Mucosa of descending colon (tissue), 3 donors: Measurements from ENCODE around the gene DNAH11. TPM values are rescaled to one million over a fixed set of nuclear protein-coding genes. Genes with fewer than 3 reads are reported as not detected.
A peak's percentile ranks its signal among the peaks of the same experiment; 100 is the strongest.

ENCODE experiments used
- ATAC-seq: fragments of 200-7000 bp; cut with Tn5 transposase; one replicate; pipeline ENCODE4 v1.9.1; 2020; ENCODE audit warnings: mild to moderate bottlenecking, moderate library complexity
- DNase-seq, 3 donors: peaks; one replicate each; pipeline ENCODE4 v3.0.0-alpha.2; 2020
- H3K36me3 ChIP-seq: fragments of 200-600 bp; one replicate; pipeline ENCODE4 v1.8.0; 2021; ENCODE audit warnings: low read depth, mild to moderate bottlenecking
- H3K4me1 ChIP-seq: fragments of 200-600 bp; one replicate; pipeline ENCODE4 v1.8.0; 2021; ENCODE audit warnings: low read depth, mild to moderate bottlenecking
- H3K4me3 ChIP-seq: fragments of 200-600 bp; one replicate; pipeline ENCODE4 v1.8.0; 2021; ENCODE audit warnings: mild to moderate bottlenecking
- H3K9me3 ChIP-seq: fragments of 200-600 bp; one replicate; pipeline ENCODE4 v1.8.0; 2021; ENCODE audit warnings: mild to moderate bottlenecking
- CTCF ChIP-seq: fragments of 200-600 bp; IDR thresholded peaks from one replicate; pipeline ENCODE4 v1.8.0; 2022; ENCODE audit warnings: antibody characterized with exemption, mild to moderate bottlenecking
- intact Hi-C, 2 donors: fragments of 100-400 bp; cut with DNase I in 1 of 2; cut with micrococcal nuclease in 1 of 2; formaldehyde crosslinking; loops; one replicate each; pipeline versions ENCODE4 v1.11.0 to v1.11.1; 2022; cut with DNase I, micrococcal nuclease
- total RNA-seq, 3 donors: library from RNA; stranded (reverse); fragmentation: NEBNext Ultra II Directional in 2 of 3; extraction: Animal tissue kit (Norgen Biotek cat#: 25700) in 2 of 3; gene quantifications; one replicate each; pipeline versions ENCODE4 v1.2.1 to v1.2.4, GENCODE V29; 2021 to 2023
- donor health status: DM: no; HTN: no; CAD: no; lungs with moderate emphysema.
- donor health status: DM: no; HTN: no; CAD: no.
- donor health status: DM: no; HTN: yes; CAD: no.

Gene DNAH11
- total RNA-seq, 3 donors from 2014 or later: 0.02 to 0.47 (median 0.03) TPM

GRCh38 chr7:21886396-21886795 is 343.6 kb downstream of the DNAH11 start:
- intact Hi-C loops: no loop called here
- no peaks in the 10 kb centered on the region for H3K9me3 ChIP-seq
- no peak for TF ChIP-seq CTCF
- H3K36me3 ChIP-seq: no peaks in the 10 kb centered on the region
- no peaks in the 10 kb centered on the region for H3K4me1 ChIP-seq
- H3K4me3 ChIP-seq: no peak overlapping the region
- DNase-seq: no peak
- ATAC-seq: no peak

- Histone ChIP-seq H3K4me3 (no peak overlapping the region), H3K9me3 (no peaks in the 10 kb centered on the region), H3K36me3 (no peaks in the 10 kb centered on the region), H3K4me1 (no peaks in the 10 kb centered on the region)
- intact Hi-C loops: no loop called here
- no peak for ATAC-seq
- no peak for DNase-seq
- TF ChIP-seq CTCF: no peak
Observed at GRCh38 chr7:21887353-21887752, 344.5 kb downstream of the DNAH11 start.

- ATAC-seq: no peak
- H3K4me3 ChIP-seq: no peak overlapping the region
Observed at GRCh38 chr7:21887779-21888178, 344.9 kb downstream of the DNAH11 start.

GRCh38 chr7:21891291-21891690 is 348.5 kb downstream of the DNAH11 start:
- no peaks in the 10 kb centered on the region for H3K36me3 ChIP-seq
- TF ChIP-seq CTCF: no peak
- no peak for ATAC-seq
- no peak overlapping the region for H3K4me3 ChIP-seq
- H3K4me1 ChIP-seq: no peaks in the 10 kb centered on the region
- no peak for DNase-seq
- no peaks in the 10 kb centered on the region for H3K9me3 ChIP-seq
- intact Hi-C loops: no loop called here

More at GRCh38 chr7:21887779-21888178, 344.9 kb downstream of the DNAH11 start:
- intact Hi-C loops: no loop called here
- no peaks in the 10 kb centered on the region for H3K36me3 ChIP-seq
- H3K9me3 ChIP-seq: no peaks in the 10 kb centered on the region
- DNase-seq: no peak
- no peak for TF ChIP-seq CTCF
- H3K4me1 ChIP-seq: no peaks in the 10 kb centered on the region

- no peaks in the 10 kb centered on the region for H3K36me3 ChIP-seq
- no peak for TF ChIP-seq CTCF
- H3K9me3 ChIP-seq: no peaks in the 10 kb centered on the region
- no peak overlapping the region for H3K4me3 ChIP-seq
- ATAC-seq (no peak), DNase-seq (no peak)
- no peaks in the 10 kb centered on the region for H3K4me1 ChIP-seq
- intact Hi-C loops: no loop called here
Observed at GRCh38 chr7:21893401-21893800, 350.6 kb downstream of the DNAH11 start.

- ATAC-seq: peak; percentile 55
- no peak for DNase-seq
- no peaks in the 10 kb centered on the region for H3K4me1 ChIP-seq
- H3K36me3 ChIP-seq: no peaks in the 10 kb centered on the region
- TF ChIP-seq CTCF: no peak
- no peaks in the 10 kb centered on the region for H3K9me3 ChIP-seq
- no peak overlapping the region for H3K4me3 ChIP-seq
- intact Hi-C loops: no loop called here
Observed at GRCh38 chr7:21898265-21898930, 355.6 kb downstream of the DNAH11 start.
